ENCODE measurements around the gene RUBCNL. TPM values are rescaled to one million over a fixed set of nuclear protein-coding genes. Genes with fewer than 3 reads are reported as not detected.

The RUBCNL gene
- total RNA-seq, 1 experiment from 2014 or later = 1.4 TPM

DNA sequence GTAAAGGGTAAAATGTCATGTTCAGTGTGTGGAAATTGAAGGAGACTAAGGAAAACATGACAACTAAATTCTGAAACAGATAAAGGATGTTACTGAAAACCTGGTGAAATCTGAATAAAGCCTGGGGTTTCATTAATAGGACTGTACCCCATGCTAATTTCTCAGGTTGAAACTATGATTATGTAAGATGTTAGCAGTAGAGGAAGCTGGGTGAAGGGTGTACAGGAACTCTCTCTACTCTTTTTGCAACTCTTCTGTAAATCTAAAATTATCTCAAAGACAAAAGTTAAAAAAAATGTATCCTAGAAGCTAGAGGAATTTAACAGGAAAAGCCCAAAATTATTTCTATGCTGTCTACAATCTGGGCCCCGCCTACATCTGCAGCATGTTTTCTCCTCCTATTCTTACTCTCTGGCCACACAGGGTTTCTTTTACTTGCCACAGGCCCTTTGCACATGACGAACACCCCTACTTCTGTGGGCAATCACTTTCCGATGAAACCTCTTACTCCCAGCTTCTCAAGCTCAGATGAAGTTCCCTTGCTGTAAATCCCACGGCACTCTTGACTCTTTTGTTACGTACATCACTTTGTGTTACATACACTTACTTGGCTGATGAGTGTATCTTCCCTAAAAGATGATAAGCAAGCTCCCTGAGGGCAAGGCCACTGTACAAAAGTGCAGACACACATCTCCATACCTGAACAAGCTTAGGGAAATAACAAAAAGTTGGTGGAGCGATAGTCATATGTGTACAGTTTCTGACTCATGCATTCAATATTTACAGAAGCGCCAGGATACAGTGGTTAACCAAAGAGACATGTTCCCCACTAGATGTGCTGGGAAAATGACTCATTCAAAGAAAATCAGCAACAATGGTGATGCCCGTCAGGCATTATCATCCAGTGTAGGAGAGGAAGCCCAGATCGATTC lies 32.6 kb downstream of the RUBCNL start:
- H2BK12ac ChIP-seq (ENCODE audit: insufficient read length, low read depth, low read length) = no peak overlapping the region
- no peaks in the 10 kb centered on the region for H3K27me3 ChIP-seq (ENCODE audit: insufficient read depth, low read length)
- no peak overlapping the region for H3K4me3 Mint-ChIP-seq
- no peak for DNase-seq
- no peak overlapping the region for H3K18ac ChIP-seq (ENCODE audit: insufficient read length, low read depth, low read length)
- no CpG with 5 or more reads among the region's 9 CpGs for WGBS (ENCODE audit: extremely low coverage, insufficient read length, low lambda C conversion rate)
- H4K20me1 ChIP-seq (ENCODE audit: control insufficient read depth, insufficient read depth, insufficient read length) = no peaks in the 10 kb centered on the region
- no peak for TF ChIP-seq CTCF (conservative IDR thresholded peaks at IDR 0.05)
- no peak overlapping the region for H3K56ac ChIP-seq (ENCODE audit: insufficient read length, low read depth, low read length)
- no peak overlapping the region for H3K4me2 ChIP-seq (ENCODE audit: insufficient read depth, insufficient read length, low read length)
- no peak overlapping the region for H3K14ac ChIP-seq (ENCODE audit: insufficient read depth, low read length)
- H3K4me1 ChIP-seq (ENCODE audit: insufficient read depth, low read length) = no peaks in the 10 kb centered on the region
- H3K27ac ChIP-seq (ENCODE audit: insufficient read length, low read depth, low read length) = no peak overlapping the region
- H4K91ac ChIP-seq (ENCODE audit: insufficient read length, low read depth, low read length) = no peak overlapping the region
- H3K4ac ChIP-seq (ENCODE audit: low read depth, low read length) = no peak overlapping the region
- H3K9ac ChIP-seq (ENCODE audit: extremely low read depth, insufficient read length, low read length) = no peak overlapping the region
- H2AFZ ChIP-seq (ENCODE audit: low read length) = no peak overlapping the region
- H4K8ac ChIP-seq (replicated peaks; ENCODE audit: insufficient read length, low read depth, low read length) = no peak overlapping the region
- peak overlapping the region in 1 of 3 experiments; percentile 34; a peak in 1 of 7 replicates for H3K27ac Mint-ChIP-seq
- H3K79me2 ChIP-seq (ENCODE audit: insufficient read depth, low read length) = no peaks in the 10 kb centered on the region
- no peak overlapping the region for H2AK5ac ChIP-seq (ENCODE audit: insufficient read length, low read length)
- H3T11ph ChIP-seq (ENCODE audit: low read length) = no peak overlapping the region
- H3K4me1 Mint-ChIP-seq = peaks cover 4 to 5% of the 10 kb centered on the region in 2 experiments
- no peaks in the 10 kb centered on the region for H3K79me1 ChIP-seq (ENCODE audit: insufficient read depth, low read depth, low read length, poor library complexity, severe bottlenecking)
- H3K9me3 ChIP-seq (ENCODE audit: control insufficient read depth, low read depth, low read length) = no peaks in the 10 kb centered on the region
- H4K5ac ChIP-seq (ENCODE audit: insufficient read length, low read depth, low read length) = no peak overlapping the region
- no peak overlapping the region for H2BK5ac ChIP-seq (ENCODE audit: insufficient read length, low read length)
- H2BK15ac ChIP-seq (ENCODE audit: low read depth, low read length) = no peak overlapping the region
- peaks cover 0 to 4% of the 10 kb centered on the region in 2 experiments; a peak in 1 of 5 replicates for H3K9me3 Mint-ChIP-seq
- peaks cover 0 to 5% (median 0%) of the 10 kb centered on the region in 3 experiments; a peak in 1 of 7 replicates for H3K36me3 Mint-ChIP-seq (ENCODE audit: insufficient read depth in 1 of 3, low read depth in 3 of 3)
- no peak overlapping the region for H2BK120ac ChIP-seq (ENCODE audit: low read depth, low read length, poor library complexity, severe bottlenecking)
- no peak overlapping the region for H3K23ac ChIP-seq (ENCODE audit: insufficient read length, low read depth, low read length)
- H2BK20ac ChIP-seq (ENCODE audit: low read depth, low read length, poor library complexity, severe bottlenecking) = no peak overlapping the region
- no peaks in the 10 kb centered on the region for H3K27me3 Mint-ChIP-seq (ENCODE audit: low read depth)
- H3K23me2 ChIP-seq (ENCODE audit: insufficient read length, low read depth, low read length, poor library complexity, severe bottlenecking) = no peaks in the 10 kb centered on the region
